SHP77 treated with DMSO at 0.1 percent for 48 hours (cell line): ENCODE data around the gene ZDHHC1.

Experiments
- DNase-seq: peaks from one replicate; lab custom pipeline; 2025; lab: John Stamatoyannopoulos, UW

ZDHHC1 gene

GRCh38 chr16:67409631-67410030 lies 6.6 kb downstream of the ZDHHC1 start:
- DNase-seq, result no peak

GRCh38 chr16:67407788-67408452 lies 8.4 kb downstream of the ZDHHC1 start:
- no peak for DNase-seq

GRCh38 chr16:67407176-67407787 lies 9.0 kb downstream of the ZDHHC1 start:
- no peak for DNase-seq

DNA sequence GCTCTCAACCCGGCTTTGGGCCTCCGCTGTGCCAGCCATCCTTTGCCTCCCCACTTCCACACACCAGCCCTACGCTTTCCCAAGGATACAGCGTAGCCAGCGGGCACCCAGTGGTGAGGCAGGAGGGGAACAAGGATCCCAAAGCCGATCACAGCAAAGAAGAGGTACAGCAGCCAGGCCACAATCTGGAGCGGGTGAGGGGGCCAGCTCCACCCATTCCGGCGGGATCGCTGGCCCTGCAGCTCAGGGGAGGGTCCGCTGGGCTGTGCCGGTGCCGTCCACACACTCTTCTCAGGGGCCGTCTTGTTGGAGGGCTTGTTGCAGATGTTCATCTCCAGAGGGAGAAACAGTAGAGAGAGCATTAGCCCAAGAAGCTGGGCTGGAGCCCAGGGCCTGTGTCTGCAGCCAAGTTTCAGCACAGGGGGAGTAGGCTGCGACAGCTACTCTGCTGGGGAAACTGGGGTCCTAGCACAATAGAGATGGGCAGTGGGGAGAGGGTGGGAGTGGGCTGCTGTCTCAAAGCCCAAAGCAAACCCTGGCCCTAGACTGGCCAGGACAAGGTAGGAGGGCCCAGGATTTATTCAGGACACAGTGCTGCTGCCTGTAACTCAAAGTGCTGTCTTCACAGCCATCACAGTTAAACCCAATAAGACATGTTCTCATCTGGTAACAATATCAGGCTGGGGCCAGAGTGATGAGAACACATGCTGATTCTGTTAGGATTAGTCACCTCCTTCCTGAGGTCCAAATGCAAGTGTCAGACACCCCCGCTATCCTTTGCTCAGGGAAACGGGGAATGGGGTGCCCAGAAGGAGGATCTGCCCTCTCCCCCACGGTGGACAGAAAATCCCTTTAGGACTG lies 9.9 kb downstream of the ZDHHC1 start:
- DNase-seq, result no peak

DNA sequence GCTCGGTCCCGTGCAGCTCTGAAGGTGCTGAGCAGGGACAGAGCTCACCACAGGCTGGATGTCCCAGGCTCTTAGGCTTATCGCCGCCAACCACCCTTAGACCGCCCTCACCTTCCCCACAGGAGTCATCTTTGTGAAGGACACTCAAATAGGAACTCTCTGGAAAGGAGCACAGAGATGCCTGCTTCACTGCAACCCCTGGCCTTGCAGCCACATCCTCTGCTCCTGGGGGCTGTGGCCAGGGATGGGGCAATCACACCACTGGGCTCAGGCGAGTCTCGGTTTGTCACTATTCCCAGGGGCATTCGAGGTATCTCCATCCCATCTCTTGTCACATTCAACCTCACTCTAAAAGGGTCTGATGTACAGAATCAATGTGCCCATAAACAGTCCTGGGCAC lies 10.9 kb downstream of the ZDHHC1 start:
- no peak for DNase-seq

DNA sequence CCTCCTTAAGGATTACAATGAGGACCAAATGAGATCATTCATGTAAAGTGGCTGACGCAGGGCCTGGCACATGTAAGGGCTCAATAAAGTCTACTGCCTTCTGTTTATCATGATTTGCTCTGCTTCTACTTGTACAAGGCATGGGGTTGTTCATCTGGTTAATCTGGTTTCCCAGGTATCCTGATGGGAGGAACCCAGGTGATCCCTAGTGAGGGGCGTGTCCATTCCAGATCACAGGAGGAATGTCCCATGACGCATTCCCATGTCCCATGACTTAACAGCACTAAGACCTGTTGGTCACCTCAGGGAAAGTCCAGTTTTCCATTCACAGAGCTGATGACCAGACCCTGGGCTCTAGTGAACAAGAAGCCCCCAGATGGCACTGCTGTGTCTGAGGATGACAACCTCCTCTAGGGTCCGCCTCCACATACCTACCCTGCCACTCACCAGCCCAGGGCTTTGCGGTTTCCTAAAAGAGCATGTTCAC lies 11.5 kb downstream of the ZDHHC1 start:
- no peak for DNase-seq

GRCh38 chr16:67403976-67404555 lies 12.2 kb downstream of the ZDHHC1 start:
- no peak for DNase-seq

- DNase-seq, result no peak
Observed at GRCh38 chr16:67400901-67401300, 15.4 kb downstream of the ZDHHC1 start.

GRCh38 chr16:67399749-67400704 lies 16.2 kb downstream of the ZDHHC1 start:
- DNase-seq, result peak; percentile 79

GRCh38 chr16:67399218-67399733 lies 17.0 kb downstream of the ZDHHC1 start:
- DNase-seq, result no peak

GRCh38 chr16:67398546-67399217 lies 17.6 kb downstream of the ZDHHC1 start:
- DNase-seq, result no peak

- DNase-seq, result no peak
Observed at GRCh38 chr16:67397812-67398545, 18.3 kb downstream of the ZDHHC1 start.

- no peak for DNase-seq
Observed at GRCh38 chr16:67397036-67397801, 19.1 kb downstream of the ZDHHC1 start.

DNA sequence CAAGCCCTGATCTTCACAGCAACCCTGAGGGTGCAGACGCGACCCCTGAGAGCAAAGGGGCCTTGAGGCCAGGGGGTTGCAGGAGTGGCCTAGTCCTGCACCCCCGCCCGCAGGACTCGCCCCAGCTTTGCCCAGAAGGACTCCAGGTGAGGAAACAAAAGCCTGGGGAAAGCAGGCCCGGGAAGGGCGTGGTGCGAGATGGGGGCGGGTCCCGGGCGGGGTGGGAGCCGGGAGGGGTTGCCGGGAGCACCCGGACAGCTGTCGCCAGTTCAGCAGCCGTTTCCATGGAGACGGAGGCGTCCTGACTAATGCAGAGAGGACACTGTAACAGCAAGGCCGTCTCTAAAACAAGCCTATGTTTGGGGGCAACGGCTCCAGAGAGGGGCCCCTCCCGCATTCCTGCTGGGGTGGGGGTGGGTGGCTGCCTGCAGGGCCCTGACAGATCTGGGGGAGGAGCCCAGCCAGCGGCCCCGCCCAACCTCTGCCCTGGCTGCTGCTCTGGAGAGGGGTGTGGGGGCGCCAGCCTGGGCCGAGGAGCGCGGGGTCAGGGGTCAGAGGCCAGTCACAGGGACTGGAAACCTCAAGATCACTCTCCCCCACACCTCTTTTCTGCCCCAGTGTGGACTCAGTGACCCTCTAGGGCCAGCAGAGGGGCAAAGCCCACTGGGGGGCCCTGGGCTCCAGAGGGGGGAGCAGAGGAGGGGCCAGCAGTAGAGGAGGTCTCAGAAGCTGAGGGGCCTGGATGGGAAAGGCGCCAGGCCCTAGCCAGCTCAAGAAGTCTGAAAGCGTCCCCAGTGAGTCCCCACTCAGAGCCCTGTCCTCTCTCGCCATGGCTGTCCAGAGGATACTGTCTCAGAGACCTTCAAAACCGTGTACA lies 19.9 kb downstream of the ZDHHC1 start:
- DNase-seq, result peak; percentile 55

DNA sequence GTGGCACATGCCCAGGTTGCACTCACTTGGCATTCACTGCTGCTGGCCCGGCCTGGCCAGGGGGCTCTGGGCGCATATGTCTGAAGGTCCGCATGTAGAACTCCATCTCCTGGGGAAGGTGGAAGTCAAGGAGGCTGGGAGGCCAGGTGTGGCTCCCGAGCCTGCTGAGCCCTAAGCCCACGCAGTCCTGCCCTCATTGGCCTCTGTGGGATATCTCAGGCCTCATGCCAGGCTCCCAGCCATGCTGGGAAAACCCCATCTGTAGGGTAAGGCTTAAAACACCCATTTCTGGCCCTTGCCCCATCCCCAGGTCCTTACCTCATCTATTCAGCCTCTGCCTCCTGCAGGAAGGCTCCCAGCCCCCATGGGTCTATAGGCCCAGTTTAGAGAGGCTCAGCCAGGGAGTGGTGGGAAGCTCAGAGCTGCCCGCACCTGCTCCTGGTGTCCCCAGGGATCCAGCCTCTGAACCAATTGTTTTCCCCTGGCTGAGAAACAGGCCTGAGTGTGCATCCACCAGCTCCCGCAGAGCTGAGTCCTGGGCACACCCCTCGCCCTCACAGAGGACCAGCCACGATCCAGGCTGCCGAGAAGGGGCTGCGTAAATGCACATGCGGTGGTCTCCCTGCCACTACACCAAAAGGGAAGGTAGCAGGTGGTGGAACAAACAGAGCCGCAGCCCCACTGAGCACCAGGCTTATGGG lies 20.7 kb downstream of the ZDHHC1 start:
- DNase-seq, result peak; percentile 29

DNA sequence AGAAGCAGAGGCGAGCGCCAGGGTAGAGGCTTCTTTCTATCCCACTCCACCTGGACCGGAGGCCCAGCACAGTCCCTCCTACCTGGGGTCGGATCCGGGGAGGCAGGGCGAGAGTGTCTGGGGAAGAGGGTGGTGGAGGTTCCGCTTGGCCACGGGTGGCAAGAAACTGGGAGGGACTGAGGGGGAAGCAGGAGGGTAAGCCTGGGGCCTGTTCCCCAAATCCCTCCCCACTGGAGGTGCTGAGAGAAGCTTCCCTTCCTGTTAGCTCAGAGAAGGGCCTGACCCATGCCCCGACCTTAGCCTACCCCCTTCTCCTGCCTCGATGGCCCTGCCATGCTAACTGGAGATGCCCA lies 21.2 kb downstream of the ZDHHC1 start:
- DNase-seq, result no peak
